ENCODE data around the gene CLEC3B. TPM values are rescaled to one million over a fixed set of nuclear protein-coding genes. Genes with fewer than 3 reads are reported as not detected.

CLEC3B gene, protein sequence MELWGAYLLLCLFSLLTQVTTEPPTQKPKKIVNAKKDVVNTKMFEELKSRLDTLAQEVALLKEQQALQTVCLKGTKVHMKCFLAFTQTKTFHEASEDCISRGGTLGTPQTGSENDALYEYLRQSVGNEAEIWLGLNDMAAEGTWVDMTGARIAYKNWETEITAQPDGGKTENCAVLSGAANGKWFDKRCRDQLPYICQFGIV
- total RNA-seq (2013; cell fraction: nucleolus; rRNA removed): not detected in 2 replicates
- total RNA-seq (2014; rRNA removed): 0.11 TPM in 1 of 2 replicates, not detected in the other
- not detected in 2 replicates for total RNA-seq (2014; rRNA removed; fragmentation: Illumina TruSeq; extraction: Trizol)
- total RNA-seq (2021): 0.23 TPM in 1 of 2 replicates, not detected in the other
- not detected for polyA plus RNA-seq (2011; ENCODE audit: low read depth)
- polyA plus RNA-seq (2011; rRNA removed): not detected in 2 replicates
- 0.12 and 0.15 TPM in 2 replicates for polyA plus RNA-seq (2011; cell fraction: cytosol; rRNA removed)
- 0.51 and 0.82 TPM in 2 replicates for polyA plus RNA-seq (2011; cell fraction: nucleus; rRNA removed)
- polyA plus RNA-seq (2012): not detected in 2 replicates
- polyA plus RNA-seq (2014; fragmentation: Illumina TruSeq; extraction: Trizol): not detected in 2 replicates
- polyA plus RNA-seq (2014; fragmentation: Nextera tagmentation; extraction: Ambion mirVana): not detected
- 0.13 TPM in 1 of 2 replicates, not detected in the other for polyA plus RNA-seq (2014; rRNA removed)
- not detected for polyA plus RNA-seq (2016; fragmentation: Nextera tagmentation; extraction: Ambion mirVana)
- not detected in 2 replicates for polyA minus RNA-seq (2011; rRNA and poly(A)+ RNA removed)
- polyA minus RNA-seq (2011; cell fraction: cytosol; rRNA and poly(A)+ RNA removed): not detected in 2 replicates
- polyA minus RNA-seq (2011; cell fraction: nucleus; rRNA and poly(A)+ RNA removed): 0.24 and 0.77 TPM in 2 replicates
- percentile 47 among the genes with signal in this experiment for Bru-seq, nascent RNA
- percentile 55 among the genes with signal in this experiment for BruChase-seq, experiment 1, labeled RNA remaining after a 6-hour chase
- percentile 59 among the genes with signal in this experiment for BruChase-seq, experiment 2, labeled RNA remaining after a 2-hour chase
- long read RNA-seq, experiment 1: 0 reads
- long read RNA-seq, experiment 2, partial matches to known transcripts: 0 of 1 reads
- long read RNA-seq, experiment 2, other reads (novel, unspliced or antisense): 1 of 1 reads

DNA sequence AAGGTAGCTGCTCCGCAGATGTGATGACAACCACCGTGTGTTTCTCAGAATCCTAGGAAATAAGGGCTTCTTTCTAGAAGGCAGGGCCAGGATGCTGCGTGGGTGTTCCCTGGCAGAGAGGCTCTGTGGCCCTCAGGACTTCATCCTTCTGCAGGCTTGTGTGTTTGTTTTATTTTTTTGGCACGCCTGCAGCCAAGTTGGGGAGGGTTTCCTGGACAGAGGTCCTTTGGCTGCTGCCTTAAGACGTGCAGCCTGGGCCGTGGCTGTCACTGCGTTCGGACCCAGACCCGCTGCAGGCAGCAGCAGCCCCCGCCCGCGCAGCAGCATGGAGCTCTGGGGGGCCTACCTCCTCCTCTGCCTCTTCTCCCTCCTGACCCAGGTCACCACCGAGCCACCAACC, at the start of gene CLEC3B:
TSS of gene CLEC3B (plus strand) at position 266 of the 400 bp plus-strand sequence. CDS start at position 326, 60 bp downstream.
- in situ Hi-C loops (cut with MboI) (no loop called here), intact Hi-C loops (cut with micrococcal nuclease; ENCODE audit: unreplicated experiment) (no loop called here)
- no peak for TF ChIP-seq GABPA (IDR thresholded peaks at IDR 0.05; ENCODE audit: low read depth)
- no peak for TF ChIP-seq ZBED1 (IDR thresholded peaks at IDR 0.05; ENCODE audit: borderline replicate concordance)
- TF ChIP-seq, protein P1, sequence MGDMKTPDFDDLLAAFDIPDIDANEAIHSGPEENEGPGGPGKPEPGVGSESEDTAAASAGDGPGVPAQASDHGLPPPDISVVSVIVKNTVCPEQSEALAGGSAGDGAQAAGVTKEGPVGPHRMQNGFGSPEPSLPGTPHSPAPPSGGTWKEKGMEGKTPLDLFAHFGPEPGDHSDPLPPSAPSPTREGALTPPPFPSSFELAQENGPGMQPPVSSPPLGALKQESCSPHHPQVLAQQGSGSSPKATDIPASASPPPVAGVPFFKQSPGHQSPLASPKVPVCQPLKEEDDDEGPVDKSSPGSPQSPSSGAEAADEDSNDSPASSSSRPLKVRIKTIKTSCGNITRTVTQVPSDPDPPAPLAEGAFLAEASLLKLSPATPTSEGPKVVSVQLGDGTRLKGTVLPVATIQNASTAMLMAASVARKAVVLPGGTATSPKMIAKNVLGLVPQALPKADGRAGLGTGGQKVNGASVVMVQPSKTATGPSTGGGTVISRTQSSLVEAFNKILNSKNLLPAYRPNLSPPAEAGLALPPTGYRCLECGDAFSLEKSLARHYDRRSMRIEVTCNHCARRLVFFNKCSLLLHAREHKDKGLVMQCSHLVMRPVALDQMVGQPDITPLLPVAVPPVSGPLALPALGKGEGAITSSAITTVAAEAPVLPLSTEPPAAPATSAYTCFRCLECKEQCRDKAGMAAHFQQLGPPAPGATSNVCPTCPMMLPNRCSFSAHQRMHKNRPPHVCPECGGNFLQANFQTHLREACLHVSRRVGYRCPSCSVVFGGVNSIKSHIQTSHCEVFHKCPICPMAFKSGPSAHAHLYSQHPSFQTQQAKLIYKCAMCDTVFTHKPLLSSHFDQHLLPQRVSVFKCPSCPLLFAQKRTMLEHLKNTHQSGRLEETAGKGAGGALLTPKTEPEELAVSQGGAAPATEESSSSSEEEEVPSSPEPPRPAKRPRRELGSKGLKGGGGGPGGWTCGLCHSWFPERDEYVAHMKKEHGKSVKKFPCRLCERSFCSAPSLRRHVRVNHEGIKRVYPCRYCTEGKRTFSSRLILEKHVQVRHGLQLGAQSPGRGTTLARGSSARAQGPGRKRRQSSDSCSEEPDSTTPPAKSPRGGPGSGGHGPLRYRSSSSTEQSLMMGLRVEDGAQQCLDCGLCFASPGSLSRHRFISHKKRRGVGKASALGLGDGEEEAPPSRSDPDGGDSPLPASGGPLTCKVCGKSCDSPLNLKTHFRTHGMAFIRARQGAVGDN (IDR thresholded peaks at IDR 0.05): no peak
- no peak for TF ChIP-seq RB1 (IDR thresholded peaks at IDR 0.05; ENCODE audit: borderline replicate concordance)
- no peak for TF ChIP-seq SMAD5 (IDR thresholded peaks at IDR 0.05; ENCODE audit: low read depth)
- no peak for TF ChIP-seq MTA2 (IDR thresholded peaks at IDR 0.05; ENCODE audit: low read depth)
- TF ChIP-seq NR2C1 (IDR thresholded peaks at IDR 0.05): no peak
- DNase-seq (ENCODE audit: low read depth, low spot score): no peak
- CTCF ChIA-PET: interaction anchor here (0.7 to 1.1 kb wide), 2 partner anchors 40 to 634 kb away, joined by 3 read pairs; no protein-coding TSS in a partner anchor
- H3K4me1 ChIP-seq (ENCODE audit: control insufficient read depth, insufficient read depth, low read length): no peaks in the 10 kb centered on the region
- BruUV-seq (replicated peaks): no TSS peak
- no peaks in the 10 kb centered on the region for H3K79me2 ChIP-seq (ENCODE audit: control insufficient read depth, insufficient read depth, low read length)
- RAD21 ChIA-PET (ENCODE audit: unreplicated experiment): no interaction called here
- H3K4me2 ChIP-seq (ENCODE audit: control insufficient read depth, insufficient read depth): no peak within 1 kb of the TSS
- H2AFZ ChIP-seq (ENCODE audit: control insufficient read depth, low read depth, low read length): no peak within 1 kb of the TSS
- H3K9ac ChIP-seq (ENCODE audit: control insufficient read depth, insufficient read depth, low read length): no peak within 1 kb of the TSS
- H3K36me3 ChIP-seq (ENCODE audit: control insufficient read depth in 2 of 2, insufficient read depth in 2 of 2, low read length in 1 of 2): no peaks in the 10 kb centered on the region
- SMC1A ChIA-PET (ENCODE audit: uncharacterized antibody, unreplicated experiment): interaction anchor here (1.2 kb wide), 1 partner anchor 9 kb away, joined by 4 read pairs; no protein-coding TSS in a partner anchor
- H3K27ac ChIP-seq (ENCODE audit: control insufficient read depth, insufficient read depth): no peak within 1 kb of the TSS
- no peak for FAIRE-seq
- H3K27me3 ChIP-seq (replicated peaks in 1 of 2; ENCODE audit: control insufficient read depth in 2 of 2, insufficient read depth in 2 of 2, low read length in 1 of 2): no peaks in the 10 kb centered on the region
- no peaks in the 10 kb centered on the region for H3K9me3 ChIP-seq (replicated peaks; ENCODE audit: control insufficient read depth, insufficient read depth, low read length)
- H3K4me3 ChIP-seq: no peak within 1 kb of the TSS
- POLR2A ChIA-PET: no interaction called here
- no peaks in the 10 kb centered on the region for H4K20me1 ChIP-seq (ENCODE audit: control insufficient read depth, insufficient read depth)
- WGBS (ENCODE audit: insufficient coverage, insufficient replicate concordance, low lambda C conversion rate, missing lambda C conversion rate): 27% methylated on average over 7 of the region's 13 CpGs
- ATAC-seq: no peak
